Memory B cell (primary cell): ENCODE results near the gene PSTK.

ENCODE experiments used
- ATAC-seq: fragments of 150-1000 bp; cut with Tn5 transposase; 2 replicates; pipeline ENCODE4 v1.10.0; 2021; ENCODE audit warnings: low read depth, mild to moderate bottlenecking, moderate library complexity
- DNase-seq, 2 donors: peaks; one replicate each; pipeline ENCODE4 v3.0.0; 2022; ENCODE audit warnings: low spot score in 2 of 2
- H3K27ac Mint-ChIP-seq: one replicate; pipeline ENCODE4 v1.8.0; 2022; ENCODE audit warnings: mild to moderate bottlenecking, moderate library complexity, mixed read lengths
- H3K27me3 Mint-ChIP-seq: one replicate; pipeline ENCODE4 v1.8.0; 2022; ENCODE audit warnings: mixed read lengths
- H3K36me3 Mint-ChIP-seq: one replicate; pipeline ENCODE4 v1.8.0; 2022; ENCODE audit warnings: mild to moderate bottlenecking, mixed read lengths
- H3K4me1 Mint-ChIP-seq: one replicate; pipeline ENCODE4 v1.8.0; 2022; ENCODE audit warnings: mixed read lengths
- H3K4me3 Mint-ChIP-seq: one replicate; pipeline ENCODE4 v1.8.0; 2022; ENCODE audit warnings: mild to moderate bottlenecking, moderate library complexity, mixed read lengths
- H3K9me3 Mint-ChIP-seq: one replicate; pipeline ENCODE4 v1.8.0; 2022; ENCODE audit warnings: mixed read lengths

Gene PSTK

GRCh38 chr10:122974543-122975064, 5.6 kb upstream of the PSTK start:
- Mint-ChIP-seq H3K36me3 (no peaks in the 10 kb centered on the region), H3K27ac (no peak overlapping the region), H3K4me1 (peaks cover 3% of the 10 kb centered on the region), H3K4me3 (no peak overlapping the region), H3K9me3 (no peaks in the 10 kb centered on the region), H3K27me3 (no peaks in the 10 kb centered on the region)
- DNase-seq (no peak), ATAC-seq (no peak)

- Mint-ChIP-seq H3K9me3 (no peaks in the 10 kb centered on the region), H3K4me1 (peaks cover 7% of the 10 kb centered on the region), H3K27me3 (no peaks in the 10 kb centered on the region), H3K27ac (peak overlapping the region; percentile 98), H3K4me3 (peak overlapping the region; percentile 88), H3K36me3 (peaks cover 3% of the 10 kb centered on the region)
- no peak for ATAC-seq
- no peak for DNase-seq
Observed at GRCh38 chr10:122981066-122981464, 864 bp downstream of the PSTK start.

GRCh38 chr10:122983898-122984297, 3.7 kb downstream of the PSTK start:
- H3K4me1 Mint-ChIP-seq = peaks cover 7% of the 10 kb centered on the region
- H3K27me3 Mint-ChIP-seq = no peaks in the 10 kb centered on the region
- H3K4me3 Mint-ChIP-seq = no peak overlapping the region
- no peak overlapping the region for H3K27ac Mint-ChIP-seq
- ATAC-seq (no peak), DNase-seq (no peak)
- H3K9me3 Mint-ChIP-seq = no peaks in the 10 kb centered on the region
- peaks cover 8% of the 10 kb centered on the region for H3K36me3 Mint-ChIP-seq

GRCh38 chr10:122984708-122985107, 4.5 kb downstream of the PSTK start:
- DNase-seq (no peak), ATAC-seq (no peak)
- Mint-ChIP-seq H3K27ac (no peak overlapping the region), H3K27me3 (no peaks in the 10 kb centered on the region), H3K36me3 (peaks cover 8% of the 10 kb centered on the region), H3K4me1 (peaks cover 7% of the 10 kb centered on the region), H3K4me3 (no peak overlapping the region), H3K9me3 (no peaks in the 10 kb centered on the region)

- H3K4me1 Mint-ChIP-seq = no peaks in the 10 kb centered on the region
- H3K9me3 Mint-ChIP-seq = no peaks in the 10 kb centered on the region
- H3K4me3 Mint-ChIP-seq = no peak overlapping the region
- ATAC-seq = no peak
- H3K27ac Mint-ChIP-seq = no peak overlapping the region
- H3K36me3 Mint-ChIP-seq = peaks cover 8% of the 10 kb centered on the region
- no peak for DNase-seq
- H3K27me3 Mint-ChIP-seq = no peaks in the 10 kb centered on the region
Observed at GRCh38 chr10:122986335-122986734, 6.1 kb downstream of the PSTK start.

- DNase-seq (no peak), ATAC-seq (no peak)
- Mint-ChIP-seq H3K4me3 (no peak overlapping the region), H3K27ac (no peak overlapping the region), H3K9me3 (no peaks in the 10 kb centered on the region), H3K4me1 (no peaks in the 10 kb centered on the region), H3K36me3 (peaks cover 8% of the 10 kb centered on the region), H3K27me3 (no peaks in the 10 kb centered on the region)
Observed at GRCh38 chr10:122988501-122988900, 8.3 kb downstream of the PSTK start.

GRCh38 chr10:122990278-122990677, 10.1 kb downstream of the PSTK start:
- H3K9me3 Mint-ChIP-seq = no peaks in the 10 kb centered on the region
- peaks cover 12% of the 10 kb centered on the region for H3K36me3 Mint-ChIP-seq
- ATAC-seq (no peak), DNase-seq (no peak)
- no peak overlapping the region for H3K4me3 Mint-ChIP-seq
- H3K27ac Mint-ChIP-seq = no peak overlapping the region
- H3K4me1 Mint-ChIP-seq = peaks cover 2% of the 10 kb centered on the region
- no peaks in the 10 kb centered on the region for H3K27me3 Mint-ChIP-seq

- Mint-ChIP-seq H3K4me1 (peaks cover 3% of the 10 kb centered on the region), H3K4me3 (no peak overlapping the region), H3K27me3 (no peaks in the 10 kb centered on the region), H3K27ac (no peak overlapping the region), H3K36me3 (peaks cover 13% of the 10 kb centered on the region), H3K9me3 (no peaks in the 10 kb centered on the region)
- DNase-seq (no peak), ATAC-seq (no peak)
Observed at GRCh38 chr10:122992031-122992585, 11.9 kb downstream of the PSTK start.

GRCh38 chr10:122993797-122994336, 13.7 kb downstream of the PSTK start:
- ATAC-seq (no peak), DNase-seq (no peak)
- Mint-ChIP-seq H3K4me3 (no peak overlapping the region), H3K9me3 (no peaks in the 10 kb centered on the region), H3K36me3 (peaks cover 10% of the 10 kb centered on the region), H3K4me1 (peaks cover 3% of the 10 kb centered on the region), H3K27ac (no peak overlapping the region), H3K27me3 (no peaks in the 10 kb centered on the region)

GRCh38 chr10:122995936-122996335, 15.7 kb downstream of the PSTK start:
- Mint-ChIP-seq H3K4me1 (peaks cover 13% of the 10 kb centered on the region), H3K36me3 (peaks cover 10% of the 10 kb centered on the region)

GRCh38 chr10:122997864-122998263, 17.7 kb downstream of the PSTK start:
- no peak for ATAC-seq
- no peaks in the 10 kb centered on the region for H3K27me3 Mint-ChIP-seq
- peak overlapping the region; percentile 28 for H3K27ac Mint-ChIP-seq
- no peak for DNase-seq
- peaks cover 14% of the 10 kb centered on the region for H3K36me3 Mint-ChIP-seq
- peaks cover 21% of the 10 kb centered on the region for H3K4me1 Mint-ChIP-seq
- H3K4me3 Mint-ChIP-seq = no peak overlapping the region
- no peaks in the 10 kb centered on the region for H3K9me3 Mint-ChIP-seq

More at GRCh38 chr10:122995936-122996335, 15.7 kb downstream of the PSTK start:
- Mint-ChIP-seq H3K27me3 (no peaks in the 10 kb centered on the region), H3K27ac (no peak overlapping the region), H3K4me3 (no peak overlapping the region), H3K9me3 (no peaks in the 10 kb centered on the region)
- DNase-seq = no peak
- ATAC-seq = no peak

- peak overlapping the region; percentile 28 for H3K27ac Mint-ChIP-seq
- ATAC-seq (no peak), DNase-seq (no peak)
- no peaks in the 10 kb centered on the region for H3K9me3 Mint-ChIP-seq
- no peaks in the 10 kb centered on the region for H3K27me3 Mint-ChIP-seq
- peaks cover 14% of the 10 kb centered on the region for H3K36me3 Mint-ChIP-seq
- H3K4me3 Mint-ChIP-seq = no peak overlapping the region
- H3K4me1 Mint-ChIP-seq = peaks cover 21% of the 10 kb centered on the region
Observed at GRCh38 chr10:122998360-122998917, 18.2 kb downstream of the PSTK start.

GRCh38 chr10:122998934-122999333, 18.7 kb downstream of the PSTK start:
- DNase-seq = no peak
- Mint-ChIP-seq H3K4me1 (peaks cover 24% of the 10 kb centered on the region), H3K27ac (peak overlapping the region; percentile 28), H3K4me3 (no peak overlapping the region), H3K27me3 (no peaks in the 10 kb centered on the region), H3K36me3 (peaks cover 13% of the 10 kb centered on the region), H3K9me3 (no peaks in the 10 kb centered on the region)
- ATAC-seq = no peak

- Mint-ChIP-seq H3K4me1 (peaks cover 24% of the 10 kb centered on the region), H3K36me3 (peaks cover 10% of the 10 kb centered on the region), H3K9me3 (no peaks in the 10 kb centered on the region), H3K27me3 (no peaks in the 10 kb centered on the region), H3K4me3 (no peak overlapping the region), H3K27ac (peak overlapping the region; percentile 68)
- ATAC-seq (no peak), DNase-seq (no peak)
Observed at GRCh38 chr10:122999347-122999746, 19.1 kb downstream of the PSTK start.

- no peak overlapping the region for H3K4me3 Mint-ChIP-seq
- H3K4me1 Mint-ChIP-seq = peaks cover 23% of the 10 kb centered on the region
- H3K36me3 Mint-ChIP-seq = peaks cover 9% of the 10 kb centered on the region
- ATAC-seq = no peak
- no peak for DNase-seq
- no peaks in the 10 kb centered on the region for H3K9me3 Mint-ChIP-seq
- H3K27me3 Mint-ChIP-seq = no peaks in the 10 kb centered on the region
- peak overlapping the region; percentile 68 for H3K27ac Mint-ChIP-seq
Observed at GRCh38 chr10:123000155-123000554, 20.0 kb downstream of the PSTK start.
